Stomach (tissue), 9 donors: Measurements from ENCODE around the gene MTHFD1. TPM values are rescaled to one million over a fixed set of nuclear protein-coding genes. Genes with fewer than 3 reads are reported as not detected.

Experiments used
- DNase-seq, 2 donors: peaks; one replicate each; pipeline versions ENCODE4 v3.0.0 to v3.0.0-alpha.2; 2013 to 2019
- H3K27ac ChIP-seq, 5 donors: fragments of 200-600 bp in 4 of 5; sonication (generic) in 4 of 5; one replicate each; pipeline ENCODE4 v1.5.1; 2013 to 2019; ENCODE audit warnings: mild to moderate bottlenecking in 1 of 5, moderate library complexity in 1 of 5
- H3K27me3 ChIP-seq, 3 donors: fragments of 200-600 bp; sonication (generic); one replicate each; pipeline ENCODE4 v1.5.1; 2017 to 2019; ENCODE audit warnings: mixed run types in 1 of 3
- H3K36me3 ChIP-seq, 4 donors: fragments of 200-600 bp; sonication (generic); 1 replicate in 3 of 4; 2 replicates in 1 of 4; pipeline ENCODE4 v1.5.1; 2016 to 2019
- H3K4me1 ChIP-seq, 4 donors: fragments of 200-600 bp; sonication (generic); one replicate each; pipeline ENCODE4 v1.5.1; 2016 to 2019
- H3K4me3 ChIP-seq, 4 donors: fragments of 200-600 bp; sonication (generic) in 3 of 4; one replicate each; pipeline ENCODE4 v1.5.1; 2016 to 2019; ENCODE audit warnings: mild to moderate bottlenecking in 1 of 4
- H3K9me3 ChIP-seq, 4 donors: fragments of 200-600 bp; sonication (generic); one replicate each; pipeline ENCODE4 v1.5.1; 2016 to 2019
- EP300 ChIP-seq: sonication (generic); formaldehyde crosslinking; IDR thresholded peaks from one replicate; pipeline ENCODE4 v1.6.1; 2017; ENCODE audit warnings: antibody characterized with exemption
- POLR2A ChIP-seq, 4 donors: fragments of 450-650 bp; IDR thresholded peaks; one replicate each; pipeline ENCODE4 v1.6.1; 2016; ENCODE audit warnings: antibody characterized with exemption in 4 of 4, control low read depth in 2 of 4, mild to moderate bottlenecking in 1 of 4, moderate library complexity in 1 of 4
- POLR2AphosphoS5 ChIP-seq, 3 donors: sonication (generic); formaldehyde crosslinking; IDR thresholded peaks; one replicate each; pipeline ENCODE4 v1.6.1; 2016; ENCODE audit warnings: antibody characterized with exemption in 3 of 3
- WGBS, 5 donors: extraction: QIAGEN DNeasy Blood & Tissue Kit in 3 of 5; methylation state at CpG; one replicate each; pipeline versions ENCODE4 v1.1.5 to v1.1.7; 2013 to 2018; 5-methylcytosine and 5-hydroxymethylcytosine counted together
- intact Hi-C: fragments of 100-400 bp; cut with DNase I; formaldehyde crosslinking; loops from one replicate; pipeline ENCODE4 v1.15.1; 2023; ENCODE audit warnings: low total_unique reads
- polyA plus RNA-seq, 3 donors: library from polyadenylated mRNA; stranded (reverse); fragments of 200-250 nt; gene quantifications; one replicate each; pipeline ENCODE4 v1.2.3, GENCODE V29; 2013
- total RNA-seq, 5 donors: library from RNA; depleted of rRNA; stranded (reverse); fragments of >200 nt; gene quantifications; one replicate each; pipeline versions ENCODE4 v1.1.0 to v1.2.3, GENCODE V29; 2014 to 2016
- TF ChIP-seq, protein P1 (sequence below), 7 experiments: fragments of 450-650 bp in 4 of 7; fragments of 200-600 bp in 3 of 7; sonication (generic) in 3 of 7; IDR thresholded peaks; one replicate each; pipeline ENCODE4 v1.5.1; 2016 to 2019; ENCODE audit warnings: antibody characterized with exemption in 7 of 7, control low read depth in 2 of 7, mild to moderate bottlenecking in 1 of 7
- donor health status: healthy with polysubstance abuse.
- donor health status: Bipolar disorder and iron deficiency.
- donor health status: healthy.

The MTHFD1 gene
- total and polyA plus RNA-seq, 8 donors = 8.4 to 42.0 (median 24.6) TPM

DNA sequence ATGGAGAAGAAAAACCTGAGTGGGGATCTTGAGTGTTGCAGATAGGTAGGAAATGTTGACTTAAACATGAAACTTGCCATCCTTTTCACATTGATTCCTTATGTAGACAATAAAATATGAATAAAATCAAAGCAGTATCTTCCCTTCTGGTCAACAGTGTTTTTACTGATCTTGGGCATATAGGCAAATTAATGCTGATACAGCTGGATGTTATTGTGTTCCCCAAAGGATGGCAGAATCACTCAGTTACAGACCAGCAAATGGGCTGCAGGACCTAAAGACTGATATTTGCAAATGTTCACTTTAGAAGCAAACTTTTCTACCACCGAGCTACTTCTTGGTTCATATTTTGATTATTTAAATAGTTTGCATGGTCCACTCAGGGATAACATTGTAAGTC lies 33.9 kb downstream of the MTHFD1 start:
- WGBS, 5 donors = 94 to 100% (median 95%) methylated on average over 1 of the region's 1 CpG
- intact Hi-C loops = no loop called here
- TF ChIP-seq POLR2AphosphoS5 (IDR thresholded peaks at IDR 0.05) (no peak), POLR2A (IDR thresholded peaks at IDR 0.05) (no peak), EP300 (no peak)
- TF ChIP-seq, protein P1, sequence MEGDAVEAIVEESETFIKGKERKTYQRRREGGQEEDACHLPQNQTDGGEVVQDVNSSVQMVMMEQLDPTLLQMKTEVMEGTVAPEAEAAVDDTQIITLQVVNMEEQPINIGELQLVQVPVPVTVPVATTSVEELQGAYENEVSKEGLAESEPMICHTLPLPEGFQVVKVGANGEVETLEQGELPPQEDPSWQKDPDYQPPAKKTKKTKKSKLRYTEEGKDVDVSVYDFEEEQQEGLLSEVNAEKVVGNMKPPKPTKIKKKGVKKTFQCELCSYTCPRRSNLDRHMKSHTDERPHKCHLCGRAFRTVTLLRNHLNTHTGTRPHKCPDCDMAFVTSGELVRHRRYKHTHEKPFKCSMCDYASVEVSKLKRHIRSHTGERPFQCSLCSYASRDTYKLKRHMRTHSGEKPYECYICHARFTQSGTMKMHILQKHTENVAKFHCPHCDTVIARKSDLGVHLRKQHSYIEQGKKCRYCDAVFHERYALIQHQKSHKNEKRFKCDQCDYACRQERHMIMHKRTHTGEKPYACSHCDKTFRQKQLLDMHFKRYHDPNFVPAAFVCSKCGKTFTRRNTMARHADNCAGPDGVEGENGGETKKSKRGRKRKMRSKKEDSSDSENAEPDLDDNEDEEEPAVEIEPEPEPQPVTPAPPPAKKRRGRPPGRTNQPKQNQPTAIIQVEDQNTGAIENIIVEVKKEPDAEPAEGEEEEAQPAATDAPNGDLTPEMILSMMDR (IDR thresholded peaks at IDR 0.05) = no peak
- Histone ChIP-seq H3K4me3 (no peak overlapping the region), H3K9me3 (no peaks in the 10 kb centered on the region), H3K4me1 (no peaks in the 10 kb centered on the region), H3K27ac (no peak overlapping the region), H3K36me3 (peaks cover 33 to 100% (median 97%) of the 10 kb centered on the region in 4 donors), H3K27me3 (no peaks in the 10 kb centered on the region)
- no peak for DNase-seq

DNA sequence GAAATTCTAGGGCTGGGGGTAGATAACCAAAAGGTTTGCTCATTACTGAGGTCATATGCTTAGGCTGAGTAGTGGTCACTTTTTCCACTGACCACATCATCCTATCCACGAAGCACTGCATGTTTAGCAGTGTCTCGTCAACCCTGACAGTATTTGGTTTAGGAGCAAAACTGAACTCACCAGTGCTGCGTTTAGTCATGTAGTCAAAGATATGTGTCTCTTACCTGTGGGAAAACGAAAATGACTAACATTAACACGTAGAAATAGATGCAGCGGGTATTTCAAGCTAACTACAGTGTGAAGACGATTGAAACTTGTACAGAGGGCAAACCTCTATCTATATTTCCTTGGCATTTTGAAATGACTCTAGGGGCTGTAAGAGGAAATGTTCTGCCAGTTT lies 34.6 kb downstream of the MTHFD1 start:
- intact Hi-C loops = no loop called here
- Histone ChIP-seq H3K4me3 (no peak overlapping the region), H3K9me3 (no peaks in the 10 kb centered on the region), H3K36me3 (peaks cover 37 to 100% (median 97%) of the 10 kb centered on the region in 4 donors), H3K4me1 (no peaks in the 10 kb centered on the region), H3K27me3 (no peaks in the 10 kb centered on the region), H3K27ac (no peak overlapping the region)
- 87 to 92% (median 90%) methylated on average over 7 of the region's 7 CpGs for WGBS, 5 donors
- no peak for DNase-seq
- TF ChIP-seq EP300 = no peak
- TF ChIP-seq POLR2A (IDR thresholded peaks at IDR 0.05) = no peak
- TF ChIP-seq, protein P1 (IDR thresholded peaks at IDR 0.05) = no peak
- TF ChIP-seq POLR2AphosphoS5 (IDR thresholded peaks at IDR 0.05) = no peak

DNA sequence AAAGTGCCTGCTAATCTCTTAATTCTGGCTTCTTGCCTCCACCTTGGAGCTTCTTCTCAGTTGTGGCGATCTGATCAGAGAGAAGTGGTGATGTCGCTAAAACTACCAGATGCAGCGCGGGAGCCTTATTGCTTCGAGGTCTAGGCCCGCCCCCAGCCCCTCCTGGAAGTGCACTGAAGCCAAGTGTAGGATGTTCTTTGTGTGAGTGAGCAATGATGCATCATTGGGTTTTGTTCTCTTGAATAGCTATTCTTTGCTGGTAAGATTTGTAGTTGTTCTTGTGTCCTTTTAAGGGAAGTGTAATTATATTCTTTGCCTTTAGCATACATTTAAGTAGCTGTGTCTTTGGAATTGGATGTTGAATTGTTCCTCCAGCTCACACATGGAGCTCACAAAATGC lies 35.8 kb downstream of the MTHFD1 start:
- H3K27ac ChIP-seq = no peak overlapping the region
- H3K27me3 ChIP-seq = no peaks in the 10 kb centered on the region
- H3K4me3 ChIP-seq = no peak overlapping the region
- no peak for DNase-seq
- intact Hi-C loops = no loop called here
- 91 to 98% (median 94%) methylated on average over 6 of the region's 6 CpGs for WGBS, 5 donors
- peaks cover 30 to 100% (median 99%) of the 10 kb centered on the region in 4 donors for H3K36me3 ChIP-seq
- H3K4me1 ChIP-seq = no peaks in the 10 kb centered on the region
- H3K9me3 ChIP-seq = no peaks in the 10 kb centered on the region
- no peak for TF ChIP-seq EP300
- TF ChIP-seq, protein P1 (IDR thresholded peaks at IDR 0.05) = no peak
- TF ChIP-seq POLR2A (IDR thresholded peaks at IDR 0.05) = no peak
- no peak for TF ChIP-seq POLR2AphosphoS5 (IDR thresholded peaks at IDR 0.05)

DNA sequence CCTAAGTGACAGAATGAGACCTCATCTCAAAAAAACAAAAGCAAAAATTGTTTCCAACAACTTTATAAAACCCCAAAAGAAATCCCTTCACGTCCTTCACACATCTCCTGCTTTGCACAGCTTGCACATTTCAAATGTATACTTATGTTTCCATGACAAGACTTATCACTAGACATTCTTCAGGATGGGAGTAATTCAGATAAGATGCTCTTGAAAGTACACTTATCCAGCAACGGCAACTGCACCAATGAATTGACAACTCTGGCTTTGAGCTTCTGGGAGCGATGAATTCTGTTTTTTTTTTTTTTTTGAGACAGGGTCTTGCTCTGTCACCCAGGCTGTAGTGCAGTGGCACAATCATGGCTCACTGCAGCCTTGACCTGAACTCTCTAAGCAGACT lies 46.4 kb downstream of the MTHFD1 start:
- intact Hi-C loops = no loop called here
- H3K27me3 ChIP-seq = no peaks in the 10 kb centered on the region
- no peaks in the 10 kb centered on the region for H3K4me1 ChIP-seq
- no peak for DNase-seq
- H3K4me3 ChIP-seq = no peak overlapping the region
- peaks cover 33 to 98% (median 88%) of the 10 kb centered on the region in 4 donors for H3K36me3 ChIP-seq
- no peak overlapping the region for H3K27ac ChIP-seq
- 78 to 85% (median 84%) methylated on average over 3 of the region's 3 CpGs for WGBS, 5 donors
- TF ChIP-seq POLR2AphosphoS5 (IDR thresholded peaks at IDR 0.05) (no peak), EP300 (no peak), POLR2A (IDR thresholded peaks at IDR 0.05) (no peak)
- TF ChIP-seq, protein P1 (IDR thresholded peaks at IDR 0.05) = no peak
- no peaks in the 10 kb centered on the region for H3K9me3 ChIP-seq
